Immature natural killer cell (primary cell): Measurements from ENCODE around the gene FOXC1. TPM values are rescaled to one million over a fixed set of nuclear protein-coding genes. Genes with fewer than 3 reads are reported as not detected.

Experiments used
- DNase-seq, 3 donors: peaks; one replicate each; pipeline ENCODE4 v3.0.0; 2022; ENCODE audit warnings: mixed read lengths in 1 of 3
- H3K27ac Mint-ChIP-seq, 6 donors: one replicate each; pipeline ENCODE4 v1.8.0; 2020; ENCODE audit warnings: mixed read lengths in 6 of 6, mild to moderate bottlenecking in 5 of 6, inconsistent platforms in 4 of 6, moderate library complexity in 3 of 6
- H3K27me3 Mint-ChIP-seq, 3 donors: one replicate each; pipeline ENCODE4 v1.8.0; 2020 to 2021; ENCODE audit warnings: low read depth in 3 of 3, mild to moderate bottlenecking in 3 of 3, mixed read lengths in 3 of 3, moderate library complexity in 3 of 3, inconsistent platforms in 1 of 3
- H3K36me3 Mint-ChIP-seq, 3 donors: one replicate each; pipeline ENCODE4 v1.8.0; 2020; ENCODE audit warnings: mixed read lengths in 3 of 3, inconsistent platforms in 2 of 3, mild to moderate bottlenecking in 2 of 3
- H3K4me1 Mint-ChIP-seq, 2 donors: one replicate each; pipeline ENCODE4 v1.8.0; 2020; ENCODE audit warnings: inconsistent platforms in 2 of 2, mild to moderate bottlenecking in 2 of 2, mixed read lengths in 2 of 2, moderate library complexity in 1 of 2
- H3K4me3 Mint-ChIP-seq, 5 donors: one replicate each; pipeline ENCODE4 v1.8.0; 2020; ENCODE audit warnings: mild to moderate bottlenecking in 5 of 5, mixed read lengths in 5 of 5, inconsistent platforms in 3 of 5, moderate library complexity in 3 of 5
- H3K9me3 Mint-ChIP-seq, 6 donors: one replicate each; pipeline ENCODE4 v1.8.0; 2020; ENCODE audit warnings: mild to moderate bottlenecking in 6 of 6, mixed read lengths in 6 of 6, inconsistent platforms in 4 of 6, moderate library complexity in 3 of 6
- polyA plus RNA-seq, 3 donors: library from polyadenylated mRNA; unstranded; fragments of 300-500 nt; fragmentation: Illumina TruSeq; gene quantifications; one replicate each; pipeline ENCODE4 v1.2.3, GENCODE V29; 2021

Gene FOXC1
- polyA plus RNA-seq, 3 donors from 2014 or later: 0.22 TPM; not detected in 2

DNA sequence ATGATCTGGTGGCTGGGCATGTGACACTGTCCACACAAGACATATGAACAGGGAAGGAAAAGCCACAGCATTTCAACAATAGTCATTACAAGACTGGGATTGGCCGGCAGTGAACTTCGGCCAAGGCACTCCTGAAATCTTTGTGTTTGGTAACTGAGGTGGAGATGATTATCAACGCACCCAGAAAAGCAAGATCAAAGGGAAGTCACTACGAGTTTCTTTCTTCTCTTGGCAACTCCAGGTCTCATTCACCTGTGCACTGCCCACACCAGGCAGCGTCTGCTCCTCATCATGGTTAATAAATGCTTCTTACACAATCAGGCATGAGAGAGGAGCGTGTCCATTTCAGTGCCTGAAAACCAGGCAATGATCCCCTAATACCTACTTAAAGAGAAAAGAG lies 20.5 kb upstream of the FOXC1 start:
- no peaks in the 10 kb centered on the region for H3K36me3 Mint-ChIP-seq
- no peak for DNase-seq
- H3K27me3 Mint-ChIP-seq: peaks cover 2 to 7% (median 5%) of the 10 kb centered on the region in 3 donors
- no peak overlapping the region for H3K27ac Mint-ChIP-seq
- no peaks in the 10 kb centered on the region for H3K9me3 Mint-ChIP-seq
- H3K4me1 Mint-ChIP-seq: no peaks in the 10 kb centered on the region
- H3K4me3 Mint-ChIP-seq: no peak overlapping the region

DNA sequence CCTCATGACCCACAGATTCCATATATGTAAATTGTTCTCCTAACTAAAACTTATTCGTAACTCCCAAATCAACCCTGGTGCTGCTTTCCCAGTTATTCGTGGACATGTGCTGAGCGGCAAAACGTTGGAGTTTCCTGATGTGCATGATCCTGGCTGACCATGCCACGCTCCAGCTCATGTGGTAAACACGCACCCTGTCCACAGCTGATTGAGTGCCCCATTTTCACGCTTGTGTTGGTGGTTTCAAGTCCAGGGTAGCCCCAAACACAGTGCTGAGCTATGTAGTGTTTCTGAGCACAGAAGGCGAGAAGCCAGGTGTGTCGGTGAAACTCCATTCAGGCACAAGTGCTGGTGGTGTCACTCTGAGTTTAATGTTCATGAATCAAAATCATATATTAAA lies 19.1 kb upstream of the FOXC1 start:
- Mint-ChIP-seq H3K36me3 (no peaks in the 10 kb centered on the region), H3K4me1 (no peaks in the 10 kb centered on the region), H3K4me3 (no peak overlapping the region), H3K27ac (no peak overlapping the region), H3K9me3 (no peaks in the 10 kb centered on the region), H3K27me3 (peaks cover 2 to 9% (median 9%) of the 10 kb centered on the region in 3 donors)
- DNase-seq: no peak

DNA sequence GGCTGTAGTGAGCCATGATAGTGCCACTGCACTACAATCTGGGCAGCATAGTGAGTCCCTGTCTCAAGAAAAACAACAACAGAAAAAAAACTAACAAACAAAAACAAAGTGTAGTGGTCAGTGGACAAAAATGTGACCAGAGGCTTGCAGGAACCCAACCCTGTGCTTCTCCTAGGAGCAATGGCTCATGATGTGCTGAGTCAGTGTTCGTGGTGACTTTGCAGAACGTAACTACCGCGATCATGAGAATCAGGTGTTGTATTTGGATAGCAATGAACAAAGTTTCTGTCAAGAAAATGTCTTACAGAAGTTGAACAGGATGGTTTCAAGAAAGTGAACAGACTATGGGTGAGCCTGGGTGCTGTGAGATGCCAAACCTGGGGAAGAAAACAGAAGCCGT lies 18.5 kb upstream of the FOXC1 start:
- Mint-ChIP-seq H3K36me3 (no peaks in the 10 kb centered on the region), H3K9me3 (no peaks in the 10 kb centered on the region), H3K4me3 (no peak overlapping the region), H3K27ac (no peak overlapping the region), H3K27me3 (peaks cover 7 to 12% (median 8%) of the 10 kb centered on the region in 3 donors), H3K4me1 (peaks cover 4% of the 10 kb centered on the region in 2 donors)
- no peak for DNase-seq

- Mint-ChIP-seq H3K27me3 (peaks cover 9 to 12% (median 9%) of the 10 kb centered on the region in 3 donors), H3K36me3 (no peaks in the 10 kb centered on the region), H3K4me1 (peaks cover 5 to 8% of the 10 kb centered on the region in 2 donors), H3K9me3 (no peaks in the 10 kb centered on the region), H3K4me3 (no peak overlapping the region), H3K27ac (no peak overlapping the region)
- DNase-seq: no peak
Measured at GRCh38 chr6:1591926-1592325, 17.8 kb upstream of the FOXC1 start.

- H3K4me1 Mint-ChIP-seq: peaks cover 5 to 8% of the 10 kb centered on the region in 2 donors
- H3K27ac Mint-ChIP-seq: no peak overlapping the region
- H3K9me3 Mint-ChIP-seq: no peaks in the 10 kb centered on the region
- H3K27me3 Mint-ChIP-seq: peaks cover 9 to 13% (median 10%) of the 10 kb centered on the region in 3 donors
- no peaks in the 10 kb centered on the region for H3K36me3 Mint-ChIP-seq
- DNase-seq: no peak
- no peak overlapping the region for H3K4me3 Mint-ChIP-seq
Measured at GRCh38 chr6:1592852-1593251, 16.9 kb upstream of the FOXC1 start.

- H3K36me3 Mint-ChIP-seq: no peaks in the 10 kb centered on the region
- DNase-seq: no peak
- H3K27me3 Mint-ChIP-seq: peaks cover 11 to 14% (median 13%) of the 10 kb centered on the region in 3 donors
- H3K27ac Mint-ChIP-seq: no peak overlapping the region
- H3K9me3 Mint-ChIP-seq: no peaks in the 10 kb centered on the region
- H3K4me1 Mint-ChIP-seq: peaks cover 5 to 8% of the 10 kb centered on the region in 2 donors
- no peak overlapping the region for H3K4me3 Mint-ChIP-seq
Measured at GRCh38 chr6:1593286-1593957, 16.3 kb upstream of the FOXC1 start.

GRCh38 chr6:1593958-1594314 lies 15.8 kb upstream of the FOXC1 start:
- H3K4me3 Mint-ChIP-seq: no peak overlapping the region
- H3K27me3 Mint-ChIP-seq: peaks cover 12 to 14% (median 13%) of the 10 kb centered on the region in 3 donors
- no peak for DNase-seq
- peaks cover 5 to 8% of the 10 kb centered on the region in 2 donors for H3K4me1 Mint-ChIP-seq
- no peaks in the 10 kb centered on the region for H3K9me3 Mint-ChIP-seq
- H3K36me3 Mint-ChIP-seq: no peaks in the 10 kb centered on the region
- no peak overlapping the region for H3K27ac Mint-ChIP-seq

DNA sequence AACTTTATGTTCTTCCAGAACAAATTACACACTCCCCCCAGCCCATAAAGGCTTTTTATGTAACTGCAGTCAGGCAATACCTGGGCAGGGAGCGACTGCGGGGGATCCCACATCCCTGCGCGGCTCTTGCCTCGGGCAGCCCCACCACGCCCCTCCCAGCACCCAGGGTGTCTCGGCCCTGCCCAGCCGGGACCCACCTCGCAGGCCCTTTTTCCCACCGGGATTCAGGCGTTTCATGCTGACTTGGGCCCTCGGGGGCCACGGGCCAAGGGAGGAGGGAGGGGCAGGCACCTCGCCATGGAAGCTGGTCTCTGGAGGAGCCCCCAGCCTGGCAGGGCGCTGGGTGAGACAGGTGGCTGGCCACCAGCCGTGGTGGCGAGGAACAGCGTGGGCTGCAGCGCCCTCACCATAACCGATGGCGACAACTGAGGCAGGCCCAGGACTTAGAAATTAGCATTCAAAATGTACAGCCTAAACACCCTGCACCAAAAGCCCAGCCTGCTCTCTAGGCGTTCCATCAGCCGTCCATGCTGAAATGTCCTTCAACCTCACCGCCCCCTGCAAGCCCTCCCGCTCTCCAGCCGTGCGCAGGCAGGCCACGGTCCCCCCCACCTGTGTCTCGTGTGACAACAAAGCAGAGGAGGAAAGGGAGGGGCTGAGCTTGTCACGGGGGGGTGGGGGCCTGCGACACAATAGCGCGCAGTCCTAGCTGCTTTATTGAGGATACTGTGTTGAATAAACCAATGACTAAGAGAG lies 15.1 kb upstream of the FOXC1 start:
- Mint-ChIP-seq H3K9me3 (no peaks in the 10 kb centered on the region), H3K27me3 (peaks cover 12 to 14% (median 14%) of the 10 kb centered on the region in 3 donors), H3K4me3 (no peak overlapping the region), H3K4me1 (peaks cover 5 to 8% of the 10 kb centered on the region in 2 donors), H3K36me3 (no peaks in the 10 kb centered on the region), H3K27ac (no peak overlapping the region)
- DNase-seq: no peak

DNA sequence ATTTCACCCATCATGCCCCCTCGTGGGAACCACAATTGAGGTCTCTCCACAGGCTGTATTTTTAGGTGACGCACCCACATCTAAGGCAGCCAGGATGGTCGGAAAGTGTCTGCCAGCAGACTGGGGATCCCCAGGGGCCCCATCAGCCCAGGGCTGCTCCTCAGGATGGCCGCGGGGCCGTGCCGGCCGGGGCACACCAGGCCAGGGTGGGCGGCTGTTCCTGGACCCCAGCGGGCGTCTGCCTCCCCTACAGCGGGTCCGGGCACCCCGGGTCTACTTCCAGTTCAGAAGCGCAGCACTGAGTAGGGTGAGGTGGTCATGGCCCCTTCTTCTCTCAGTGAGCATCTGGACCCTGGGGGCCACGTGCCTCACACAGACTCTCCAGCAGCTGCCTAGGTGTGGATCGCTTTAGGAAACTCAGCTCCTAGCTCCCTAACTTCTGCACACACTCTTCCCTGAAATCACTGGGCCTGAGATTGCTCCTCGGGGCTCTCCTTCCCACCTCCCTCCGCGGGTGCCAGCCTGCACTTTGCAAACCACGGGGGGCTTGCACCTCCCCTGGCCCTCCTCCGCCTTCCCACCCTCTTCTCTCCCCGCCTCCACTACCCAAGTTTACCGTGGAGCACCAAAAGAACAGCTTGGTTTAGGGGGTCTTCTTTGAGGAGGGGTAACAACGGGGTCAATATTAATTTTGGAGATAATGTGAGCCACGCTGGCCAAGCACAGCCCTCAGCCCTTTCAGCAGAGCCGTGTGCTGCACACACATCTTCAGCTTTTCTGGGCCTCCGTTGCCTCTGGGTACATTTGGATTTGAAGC lies 14.2 kb upstream of the FOXC1 start:
- peaks cover 16 to 20% (median 17%) of the 10 kb centered on the region in 3 donors for H3K27me3 Mint-ChIP-seq
- no peak for DNase-seq
- H3K4me3 Mint-ChIP-seq: no peak overlapping the region
- H3K36me3 Mint-ChIP-seq: no peaks in the 10 kb centered on the region
- no peak overlapping the region for H3K27ac Mint-ChIP-seq
- no peaks in the 10 kb centered on the region for H3K9me3 Mint-ChIP-seq
- H3K4me1 Mint-ChIP-seq: peaks cover 5 to 8% of the 10 kb centered on the region in 2 donors

GRCh38 chr6:1596088-1596852 lies 13.4 kb upstream of the FOXC1 start:
- peaks cover 21 to 23% (median 22%) of the 10 kb centered on the region in 3 donors for H3K27me3 Mint-ChIP-seq
- H3K27ac Mint-ChIP-seq: no peak overlapping the region
- DNase-seq: peak; percentile 61 to 67 (median 64)
- peak overlapping the region in 2 of 5 donors; percentile 26 to 65 for H3K4me3 Mint-ChIP-seq
- H3K9me3 Mint-ChIP-seq: no peaks in the 10 kb centered on the region
- H3K36me3 Mint-ChIP-seq: no peaks in the 10 kb centered on the region
- H3K4me1 Mint-ChIP-seq: peaks cover 5 to 8% of the 10 kb centered on the region in 2 donors

DNA sequence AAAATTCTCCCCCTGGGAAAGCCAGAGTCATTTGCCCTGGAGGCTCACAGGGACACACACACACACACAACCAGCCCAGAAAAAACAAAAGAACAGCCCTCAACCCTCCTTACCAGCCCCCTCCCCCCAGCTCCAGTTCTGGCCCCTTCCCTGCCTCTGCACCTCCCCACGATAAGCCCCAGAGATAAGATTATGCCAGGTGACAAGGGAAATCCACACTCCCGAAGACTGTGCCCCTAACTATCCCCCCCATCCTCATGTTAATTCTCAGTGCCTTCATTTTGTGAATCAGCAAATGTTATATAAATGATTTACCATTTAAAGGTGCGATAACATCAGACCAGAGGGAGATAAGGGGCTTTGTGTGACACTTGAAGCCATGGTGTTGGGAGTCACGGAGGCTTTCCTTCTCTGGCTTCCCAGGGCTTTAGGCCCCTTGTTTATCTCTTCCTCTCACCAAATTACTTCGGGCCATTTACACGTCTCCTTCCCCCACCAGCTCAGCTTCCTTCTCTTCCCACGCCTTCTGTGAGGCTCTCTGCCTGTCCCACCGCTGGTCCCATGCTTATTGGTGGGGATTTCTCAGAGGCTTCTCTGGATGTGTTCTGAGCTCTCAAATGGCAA lies 12.5 kb upstream of the FOXC1 start:
- no peak for DNase-seq
- no peak overlapping the region for H3K4me3 Mint-ChIP-seq
- peaks cover 5 to 8% of the 10 kb centered on the region in 2 donors for H3K4me1 Mint-ChIP-seq
- no peak overlapping the region for H3K27ac Mint-ChIP-seq
- no peaks in the 10 kb centered on the region for H3K9me3 Mint-ChIP-seq
- H3K27me3 Mint-ChIP-seq: peaks cover 22 to 23% (median 22%) of the 10 kb centered on the region in 3 donors
- no peaks in the 10 kb centered on the region for H3K36me3 Mint-ChIP-seq

- H3K27me3 Mint-ChIP-seq: peaks cover 25 to 29% (median 27%) of the 10 kb centered on the region in 3 donors
- H3K27ac Mint-ChIP-seq: no peak overlapping the region
Measured at GRCh38 chr6:1597924-1598323, 11.8 kb upstream of the FOXC1 start.

DNA sequence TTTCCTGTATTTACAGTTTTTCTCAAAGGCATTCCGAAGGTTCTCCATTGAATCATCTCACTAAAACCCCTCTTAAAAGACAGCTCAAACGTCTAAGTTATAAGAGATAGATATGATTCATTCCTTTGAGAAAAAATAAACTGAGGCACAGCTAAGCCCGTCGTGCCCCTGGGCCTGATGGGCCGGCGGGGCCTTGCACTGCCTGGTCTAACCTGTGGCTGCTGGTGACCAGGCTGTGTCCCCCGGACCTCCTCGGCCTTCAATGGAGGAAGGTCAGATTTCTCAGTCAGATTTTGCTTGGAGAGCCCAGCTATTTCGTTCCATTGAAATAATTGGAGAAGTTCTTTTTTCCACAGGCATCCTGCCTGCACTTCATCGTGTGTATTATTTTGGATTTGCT lies 11.3 kb upstream of the FOXC1 start:
- DNase-seq: no peak
- H3K4me1 Mint-ChIP-seq: peaks cover 5 to 8% of the 10 kb centered on the region in 2 donors
- no peaks in the 10 kb centered on the region for H3K9me3 Mint-ChIP-seq
- H3K27ac Mint-ChIP-seq: no peak overlapping the region
- no peaks in the 10 kb centered on the region for H3K36me3 Mint-ChIP-seq
- H3K27me3 Mint-ChIP-seq: peaks cover 30 to 34% (median 32%) of the 10 kb centered on the region in 3 donors
- no peak overlapping the region for H3K4me3 Mint-ChIP-seq

More at GRCh38 chr6:1597924-1598323, 11.8 kb upstream of the FOXC1 start:
- DNase-seq: no peak
- no peaks in the 10 kb centered on the region for H3K36me3 Mint-ChIP-seq
- no peak overlapping the region for H3K4me3 Mint-ChIP-seq
- peaks cover 5 to 8% of the 10 kb centered on the region in 2 donors for H3K4me1 Mint-ChIP-seq
- H3K9me3 Mint-ChIP-seq: no peaks in the 10 kb centered on the region
